Measurements from ENCODE around the gene ALKBH7. TPM values are rescaled to one million over a fixed set of nuclear protein-coding genes. Genes with fewer than 3 reads are reported as not detected.

The ALKBH7 gene
- total and polyA plus RNA-seq, 8 donors: 34.2 to 67.9 (median 51.5) TPM

DNA sequence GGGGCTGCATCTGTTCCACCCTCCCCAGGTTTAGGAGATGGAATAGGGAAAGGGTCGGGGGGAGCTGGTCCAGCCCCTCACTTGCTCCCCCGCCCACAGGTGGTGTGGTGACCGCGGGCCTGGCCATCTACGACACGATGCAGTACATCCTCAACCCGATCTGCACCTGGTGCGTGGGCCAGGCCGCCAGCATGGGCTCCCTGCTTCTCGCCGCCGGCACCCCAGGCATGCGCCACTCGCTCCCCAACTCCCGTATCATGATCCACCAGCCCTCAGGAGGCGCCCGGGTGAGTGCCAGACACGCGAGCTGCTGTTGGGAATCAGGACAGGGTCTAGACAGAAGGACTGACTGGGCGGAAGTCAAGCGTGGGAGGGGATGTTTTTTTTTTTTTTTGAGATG, 8.2 kb upstream of the ALKBH7 start:
- Histone ChIP-seq H3K36me3 (peaks cover 0 to 61% of the 10 kb centered on the region in 2 donors), H3K27ac (no peak overlapping the region), H3K27me3 (no peaks in the 10 kb centered on the region), H3K4me3 (no peak overlapping the region), H3K9me3 (no peaks in the 10 kb centered on the region), H3K4me1 (peaks cover 10 to 21% of the 10 kb centered on the region in 2 donors)
- ATAC-seq: no peak
- TF ChIP-seq, protein P1, sequence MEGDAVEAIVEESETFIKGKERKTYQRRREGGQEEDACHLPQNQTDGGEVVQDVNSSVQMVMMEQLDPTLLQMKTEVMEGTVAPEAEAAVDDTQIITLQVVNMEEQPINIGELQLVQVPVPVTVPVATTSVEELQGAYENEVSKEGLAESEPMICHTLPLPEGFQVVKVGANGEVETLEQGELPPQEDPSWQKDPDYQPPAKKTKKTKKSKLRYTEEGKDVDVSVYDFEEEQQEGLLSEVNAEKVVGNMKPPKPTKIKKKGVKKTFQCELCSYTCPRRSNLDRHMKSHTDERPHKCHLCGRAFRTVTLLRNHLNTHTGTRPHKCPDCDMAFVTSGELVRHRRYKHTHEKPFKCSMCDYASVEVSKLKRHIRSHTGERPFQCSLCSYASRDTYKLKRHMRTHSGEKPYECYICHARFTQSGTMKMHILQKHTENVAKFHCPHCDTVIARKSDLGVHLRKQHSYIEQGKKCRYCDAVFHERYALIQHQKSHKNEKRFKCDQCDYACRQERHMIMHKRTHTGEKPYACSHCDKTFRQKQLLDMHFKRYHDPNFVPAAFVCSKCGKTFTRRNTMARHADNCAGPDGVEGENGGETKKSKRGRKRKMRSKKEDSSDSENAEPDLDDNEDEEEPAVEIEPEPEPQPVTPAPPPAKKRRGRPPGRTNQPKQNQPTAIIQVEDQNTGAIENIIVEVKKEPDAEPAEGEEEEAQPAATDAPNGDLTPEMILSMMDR (IDR thresholded peaks at IDR 0.05): no peak
- intact Hi-C loops (cut with DNase I): no loop called here
- DNase-seq: no peak

DNA sequence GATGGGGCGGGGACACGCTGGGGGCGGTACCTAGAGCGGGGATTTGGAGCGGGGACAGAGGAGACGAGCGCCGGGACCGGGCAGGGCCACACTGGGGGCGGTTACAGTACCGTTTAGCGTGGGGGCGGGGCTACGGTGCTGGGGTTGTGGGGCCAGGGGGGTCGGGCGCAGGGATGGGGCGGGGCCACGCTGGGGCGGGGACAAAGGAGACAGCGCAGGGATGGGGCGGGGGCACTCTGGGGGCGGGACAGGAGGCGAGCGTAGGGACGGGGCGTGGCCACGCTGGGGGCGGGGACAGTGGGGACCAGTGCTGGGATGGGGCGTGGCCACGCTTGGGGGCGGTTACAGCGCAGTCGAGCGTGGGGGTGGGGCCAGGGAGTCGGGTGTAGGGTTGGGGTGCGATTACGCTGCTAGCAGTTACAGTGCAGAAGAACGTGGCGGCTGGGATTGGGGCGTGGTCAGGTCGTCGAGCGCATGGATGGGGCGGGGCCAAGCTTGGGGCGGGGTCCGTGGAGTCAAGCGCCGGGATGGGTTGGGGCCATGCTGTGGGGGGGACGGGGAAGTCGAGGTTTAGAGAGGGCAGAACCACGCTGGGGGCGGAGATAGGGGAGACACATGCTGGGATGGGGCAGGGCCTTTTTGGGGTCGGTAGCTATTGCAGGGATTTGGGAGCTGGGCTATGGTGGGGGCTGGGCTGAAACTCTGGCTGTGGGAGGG, 660 bp downstream of the ALKBH7 start:
- H3K27me3 ChIP-seq: no peaks in the 10 kb centered on the region
- no peaks in the 10 kb centered on the region for H3K9me3 ChIP-seq
- H3K4me1 ChIP-seq: peaks cover 3 to 12% of the 10 kb centered on the region in 2 donors
- H3K4me3 ChIP-seq: peak overlapping the region; percentile 71 to 93
- ATAC-seq (peak; percentile 88), DNase-seq (peak; percentile 97 to 100 (median 100))
- intact Hi-C loops (cut with DNase I): no loop called here
- TF ChIP-seq, protein P1 (IDR thresholded peaks at IDR 0.05): no peak
- peaks cover 0 to 30% of the 10 kb centered on the region in 2 donors for H3K36me3 ChIP-seq
- peak overlapping the region; percentile 97 for H3K27ac ChIP-seq

DNA sequence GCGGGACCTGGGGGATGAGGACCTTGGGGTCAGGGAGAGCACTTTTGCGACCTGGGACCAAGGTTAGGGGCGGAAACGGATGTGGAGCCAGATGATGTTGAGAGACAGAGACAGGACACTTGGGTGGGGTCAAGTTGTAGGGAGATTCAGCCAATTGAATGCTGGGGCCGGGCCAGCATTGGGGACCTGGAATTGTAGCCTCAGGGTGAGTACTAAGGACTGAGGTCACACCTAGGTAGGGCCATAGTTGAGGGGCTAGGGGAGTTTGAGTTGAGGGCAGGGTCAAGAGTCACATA, 1.2 kb downstream of the ALKBH7 start:
- Histone ChIP-seq H3K9me3 (no peaks in the 10 kb centered on the region), H3K4me3 (peak overlapping the region; percentile 11 to 93), H3K36me3 (peaks cover 0 to 29% of the 10 kb centered on the region in 2 donors), H3K27me3 (no peaks in the 10 kb centered on the region), H3K27ac (peak overlapping the region; percentile 48 to 53), H3K4me1 (peaks cover 3 to 12% of the 10 kb centered on the region in 2 donors)
- intact Hi-C loops (cut with DNase I): no loop called here
- TF ChIP-seq, protein P1 (IDR thresholded peaks at IDR 0.05): no peak
- no peak for DNase-seq
- no peak for ATAC-seq

DNA sequence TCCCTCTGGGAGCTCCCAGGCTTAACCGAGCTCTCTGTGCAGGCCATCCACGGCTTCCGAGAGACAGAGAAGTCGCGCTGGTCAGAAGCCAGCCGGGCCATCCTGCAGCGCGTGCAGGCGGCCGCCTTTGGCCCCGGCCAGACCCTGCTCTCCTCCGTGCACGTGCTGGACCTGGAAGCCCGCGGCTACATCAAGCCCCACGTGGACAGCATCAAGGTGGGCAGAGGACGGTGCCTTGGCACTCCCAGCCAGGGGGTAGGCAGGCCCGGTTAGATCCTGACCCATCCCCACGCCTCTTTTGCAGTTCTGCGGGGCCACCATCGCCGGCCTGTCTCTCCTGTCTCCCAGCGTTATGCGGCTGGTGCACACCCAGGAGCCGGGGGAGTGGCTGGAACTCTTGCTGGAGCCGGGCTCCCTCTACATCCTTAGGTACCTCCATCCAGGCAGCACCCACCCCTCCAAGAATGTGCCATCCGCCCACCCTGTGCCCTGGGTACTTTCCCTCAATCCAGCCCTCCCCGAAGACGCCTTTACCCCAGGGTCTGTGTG, 1.6 kb downstream of the ALKBH7 start:
- TF ChIP-seq, protein P1 (IDR thresholded peaks at IDR 0.05): no peak
- Histone ChIP-seq H3K4me1 (peaks cover 3 to 12% of the 10 kb centered on the region in 2 donors), H3K27me3 (no peaks in the 10 kb centered on the region), H3K36me3 (peaks cover 0 to 29% of the 10 kb centered on the region in 2 donors), H3K9me3 (no peaks in the 10 kb centered on the region), H3K27ac (peak overlapping the region in 1 of 2 donors; percentile 53), H3K4me3 (peak overlapping the region in 1 of 2 donors; percentile 93)
- intact Hi-C loops (cut with DNase I): no loop called here
- DNase-seq: no peak
- ATAC-seq: no peak

DNA sequence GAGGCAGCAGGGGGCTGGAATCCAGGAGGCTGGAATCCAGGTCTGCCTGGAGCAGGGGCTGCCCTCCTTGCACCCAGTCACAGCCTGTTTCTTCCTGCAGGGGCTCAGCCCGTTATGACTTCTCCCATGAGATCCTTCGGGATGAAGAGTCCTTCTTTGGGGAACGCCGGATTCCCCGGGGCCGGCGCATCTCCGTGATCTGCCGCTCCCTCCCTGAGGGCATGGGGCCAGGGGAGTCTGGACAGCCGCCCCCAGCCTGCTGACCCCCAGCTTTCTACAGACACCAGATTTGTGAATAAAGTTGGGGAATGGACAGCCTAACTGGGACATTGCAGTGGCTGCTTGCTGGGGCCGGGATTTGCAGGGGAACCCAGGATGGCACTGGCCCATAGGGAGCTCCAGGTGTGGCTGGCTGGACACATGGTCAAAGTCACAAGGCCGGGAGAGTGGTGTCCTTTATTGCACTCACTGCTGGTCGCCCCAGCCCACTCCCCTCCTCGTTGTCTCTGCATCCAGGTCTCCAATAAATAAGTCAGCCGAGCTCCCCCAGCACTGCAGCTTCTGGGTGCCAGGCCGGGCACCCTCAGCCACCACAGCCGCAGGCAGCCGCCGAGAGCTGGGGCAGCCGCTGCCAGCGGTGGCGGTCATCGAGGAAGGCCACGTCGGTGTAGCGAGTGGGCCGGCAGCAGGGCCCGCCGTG, 2.3 kb downstream of the ALKBH7 start:
- H3K36me3 ChIP-seq: peaks cover 0 to 32% of the 10 kb centered on the region in 2 donors
- TF ChIP-seq, protein P1 (IDR thresholded peaks at IDR 0.05): no peak
- peaks cover 3 to 12% of the 10 kb centered on the region in 2 donors for H3K4me1 ChIP-seq
- H3K27me3 ChIP-seq: no peaks in the 10 kb centered on the region
- DNase-seq: no peak
- H3K9me3 ChIP-seq: no peaks in the 10 kb centered on the region
- intact Hi-C loops (cut with DNase I): no loop called here
- H3K4me3 ChIP-seq: no peak overlapping the region
- no peak for ATAC-seq
- no peak overlapping the region for H3K27ac ChIP-seq

Measured in left lung (tissue), 10 donors.